ENCODE results near the gene TIGD3.

- TF ChIP-seq CTCF (IDR thresholded peaks at IDR 0.05; ENCODE audit: insufficient read depth, low read length, poor library complexity, severe bottlenecking) (no peak), EZH2phosphoT487 (conservative IDR thresholded peaks at IDR 0.05; ENCODE audit: low read length) (no peak)
These were observed 29.8 kb downstream of the TIGD3 start for GRCh38 chr11:65384301-65384889.

All from SU-DHL-6 (cell line).